OCI-LY7 (cell line): ENCODE results near the gene ARHGEF4.

Source experiments
- EZH2phosphoT487 ChIP-seq: fragments of 200-600 bp; sonication (generic); IDR thresholded peaks from 2 replicates; pipeline ENCODE4 v1.6.1; 2018; ENCODE audit warnings: low read depth, borderline replicate concordance, mild to moderate bottlenecking, mixed run types, antibody characterized with exemption, low read length, moderate library complexity, mixed read lengths
- TF ChIP-seq, protein P1 (sequence below): fragments of 200-600 bp; sonication (generic); conservative IDR thresholded peaks from 2 replicates; pipeline ENCODE4 v1.5.1; 2014; ENCODE audit warnings: mild to moderate bottlenecking, antibody characterized with exemption, low read length, moderate library complexity, mixed read lengths

GRCh38 chr2:130810490-130810889 is 26.2 kb upstream of the ARHGEF4 start:
- TF ChIP-seq, protein P1, sequence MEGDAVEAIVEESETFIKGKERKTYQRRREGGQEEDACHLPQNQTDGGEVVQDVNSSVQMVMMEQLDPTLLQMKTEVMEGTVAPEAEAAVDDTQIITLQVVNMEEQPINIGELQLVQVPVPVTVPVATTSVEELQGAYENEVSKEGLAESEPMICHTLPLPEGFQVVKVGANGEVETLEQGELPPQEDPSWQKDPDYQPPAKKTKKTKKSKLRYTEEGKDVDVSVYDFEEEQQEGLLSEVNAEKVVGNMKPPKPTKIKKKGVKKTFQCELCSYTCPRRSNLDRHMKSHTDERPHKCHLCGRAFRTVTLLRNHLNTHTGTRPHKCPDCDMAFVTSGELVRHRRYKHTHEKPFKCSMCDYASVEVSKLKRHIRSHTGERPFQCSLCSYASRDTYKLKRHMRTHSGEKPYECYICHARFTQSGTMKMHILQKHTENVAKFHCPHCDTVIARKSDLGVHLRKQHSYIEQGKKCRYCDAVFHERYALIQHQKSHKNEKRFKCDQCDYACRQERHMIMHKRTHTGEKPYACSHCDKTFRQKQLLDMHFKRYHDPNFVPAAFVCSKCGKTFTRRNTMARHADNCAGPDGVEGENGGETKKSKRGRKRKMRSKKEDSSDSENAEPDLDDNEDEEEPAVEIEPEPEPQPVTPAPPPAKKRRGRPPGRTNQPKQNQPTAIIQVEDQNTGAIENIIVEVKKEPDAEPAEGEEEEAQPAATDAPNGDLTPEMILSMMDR = no peak
- TF ChIP-seq EZH2phosphoT487 = no peak
